Panc1 (cell line): ENCODE measurements around the gene TNIK.

Experiments
- CTCF ChIP-seq: fragments of 450-650 bp; IDR thresholded peaks from 2 replicates; pipeline ENCODE4 v1.5.1; 2017; ENCODE audit warnings: mild to moderate bottlenecking
- POLR2AphosphoS5 ChIP-seq: IDR thresholded peaks from 2 replicates; pipeline ENCODE4 v1.6.1; 2012; ENCODE audit warnings: mild to moderate bottlenecking, low read depth, low read length, moderate library complexity
- TCF7L2 ChIP-seq: IDR thresholded peaks from 2 replicates; pipeline ENCODE4 v1.6.1; 2011; ENCODE audit warnings: mild to moderate bottlenecking, low read depth, low read length, inconsistent platforms

DNA sequence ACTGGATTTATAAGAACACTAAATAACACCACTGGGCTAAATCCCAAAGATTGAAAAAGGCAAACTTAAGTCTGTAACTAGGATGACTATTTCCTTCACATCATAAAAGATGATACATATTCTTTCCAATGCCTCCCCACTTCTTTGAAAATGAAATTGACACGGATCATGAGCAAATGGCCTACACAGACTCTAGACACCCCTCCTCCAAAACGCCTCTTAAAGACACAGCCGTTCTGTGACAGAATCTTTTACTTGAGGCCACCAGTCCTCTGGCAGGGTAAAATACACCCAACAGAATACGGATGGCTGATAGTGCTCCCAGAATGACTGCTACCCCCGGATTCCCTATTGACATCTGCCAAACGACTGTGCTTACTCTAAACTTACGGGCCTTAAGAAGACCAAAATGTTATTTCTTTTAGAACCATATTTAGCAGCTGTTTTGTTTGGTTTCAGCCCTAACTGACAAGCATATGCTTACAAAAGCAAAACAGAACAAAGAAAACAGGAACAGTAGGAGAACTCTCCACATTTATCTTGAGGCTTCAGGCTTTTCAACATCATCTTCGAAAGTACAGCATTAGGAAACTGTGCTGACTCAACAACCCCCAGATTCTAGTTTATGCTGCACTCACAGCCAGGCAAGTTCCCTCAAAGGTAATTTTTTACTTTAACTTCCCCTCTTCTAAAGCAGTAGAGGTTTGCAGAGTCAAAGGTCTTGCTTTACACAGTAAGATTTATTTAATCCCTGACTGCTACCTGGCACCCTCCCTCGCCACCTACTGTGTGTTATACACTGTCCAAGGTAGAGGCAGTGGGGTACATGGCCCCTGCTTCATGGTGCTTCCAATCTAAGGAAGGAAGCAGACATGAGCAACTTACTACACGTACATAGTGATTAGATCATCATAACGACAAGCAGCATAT is 84.3 kb downstream of the TNIK start:
- no peak for TF ChIP-seq CTCF
- no peak for TF ChIP-seq TCF7L2
- no peak for TF ChIP-seq POLR2AphosphoS5
